Stimulated activated naive CD8-positive, alpha-beta T cell treated with anti-CD3 and anti-CD28 coated beads, Interleukin-15, Interleukin-2, amounts not matched to agents 100 ng/mL and 50 ng/mL, for 24 hours (primary cell): ENCODE measurements around the gene ARHGAP42.

Source experiments
- H3K27ac Mint-ChIP-seq: one replicate; pipeline ENCODE4 v1.8.0; 2021; ENCODE audit warnings: mild to moderate bottlenecking, mixed read lengths
- H3K27me3 Mint-ChIP-seq: one replicate; pipeline ENCODE4 v1.8.0; 2021; ENCODE audit warnings: mixed read lengths
- H3K36me3 Mint-ChIP-seq: one replicate; pipeline ENCODE4 v1.8.0; 2021; ENCODE audit warnings: low read depth, mixed read lengths
- H3K4me1 Mint-ChIP-seq: one replicate; pipeline ENCODE4 v1.8.0; 2021; ENCODE audit warnings: low read depth, mixed read lengths
- H3K4me3 Mint-ChIP-seq: one replicate; pipeline ENCODE4 v1.8.0; 2021; ENCODE audit warnings: mild to moderate bottlenecking, mixed read lengths
- H3K9me3 Mint-ChIP-seq: one replicate; pipeline ENCODE4 v1.8.0; 2021; ENCODE audit warnings: mixed read lengths

Gene ARHGAP42

DNA sequence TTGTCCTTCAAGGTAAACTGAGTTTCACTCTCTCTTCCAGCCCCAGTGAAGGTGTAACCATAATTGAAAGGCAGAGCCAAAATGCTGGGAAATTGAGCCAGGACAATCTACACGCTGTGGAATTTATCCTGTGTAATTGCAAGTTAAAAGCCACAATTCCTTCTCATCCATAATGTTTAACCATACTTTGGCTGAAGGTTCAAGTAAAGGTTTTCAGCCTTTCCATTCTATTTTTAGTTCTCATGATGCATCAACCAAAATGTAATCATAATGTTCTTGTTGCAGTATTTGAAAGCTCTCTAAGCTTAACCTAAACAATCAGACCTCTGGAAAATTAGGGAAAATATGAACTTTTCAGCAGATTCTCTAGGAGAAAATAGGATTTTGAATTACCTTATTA lies 14.0 kb upstream of the ARHGAP42 start:
- Mint-ChIP-seq H3K36me3 (no peaks in the 10 kb centered on the region), H3K4me1 (no peaks in the 10 kb centered on the region), H3K9me3 (peaks cover 6% of the 10 kb centered on the region), H3K27me3 (no peaks in the 10 kb centered on the region), H3K4me3 (no peak overlapping the region), H3K27ac (no peak overlapping the region)

DNA sequence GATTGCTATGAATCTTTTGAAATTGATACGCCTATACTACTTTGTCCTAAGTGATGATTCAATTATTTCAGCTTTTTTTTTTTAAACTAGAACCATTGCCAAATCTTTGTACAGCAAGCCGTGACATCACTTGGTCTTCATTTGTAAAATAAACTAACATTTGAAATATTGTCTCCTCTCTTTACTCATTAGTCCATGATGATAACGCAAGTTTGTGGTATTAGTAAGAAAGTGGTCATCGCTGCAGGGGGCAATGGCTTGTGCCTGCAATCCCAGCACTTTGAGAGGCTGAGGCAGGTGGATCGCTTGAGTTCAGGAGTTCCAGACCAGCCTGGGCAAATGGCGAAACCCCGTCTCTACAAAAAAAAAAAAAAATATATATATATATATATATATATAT lies 12.9 kb upstream of the ARHGAP42 start:
- Mint-ChIP-seq H3K4me3 (no peak overlapping the region), H3K27ac (no peak overlapping the region), H3K4me1 (no peaks in the 10 kb centered on the region), H3K36me3 (no peaks in the 10 kb centered on the region), H3K9me3 (peaks cover 6% of the 10 kb centered on the region), H3K27me3 (no peaks in the 10 kb centered on the region)

DNA sequence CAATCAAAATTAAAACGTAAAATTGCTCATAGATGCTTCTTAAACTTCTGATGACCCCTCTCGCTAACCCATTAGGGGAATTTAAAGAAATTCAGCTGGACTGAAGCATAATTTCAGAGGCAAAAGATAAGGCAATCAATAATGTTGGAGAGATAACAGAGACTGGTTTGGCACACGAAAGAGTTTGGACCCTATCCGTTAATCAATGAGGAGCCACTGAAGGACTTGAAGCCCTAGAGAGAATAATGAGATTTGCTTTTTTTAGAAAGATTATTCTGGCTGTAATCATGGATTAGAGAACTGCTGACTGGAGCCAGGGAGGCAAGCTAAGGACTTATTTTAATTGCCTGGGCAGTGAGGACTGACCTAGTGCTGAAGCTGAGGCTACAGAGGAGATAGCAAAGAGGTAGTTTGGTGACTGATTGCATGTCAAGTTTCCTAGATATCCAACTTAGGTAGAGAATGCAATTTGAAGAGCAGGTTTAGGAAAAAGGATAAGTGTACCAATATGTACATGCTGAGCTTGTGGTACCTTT lies 11.9 kb upstream of the ARHGAP42 start:
- H3K27ac Mint-ChIP-seq, result no peak overlapping the region

DNA sequence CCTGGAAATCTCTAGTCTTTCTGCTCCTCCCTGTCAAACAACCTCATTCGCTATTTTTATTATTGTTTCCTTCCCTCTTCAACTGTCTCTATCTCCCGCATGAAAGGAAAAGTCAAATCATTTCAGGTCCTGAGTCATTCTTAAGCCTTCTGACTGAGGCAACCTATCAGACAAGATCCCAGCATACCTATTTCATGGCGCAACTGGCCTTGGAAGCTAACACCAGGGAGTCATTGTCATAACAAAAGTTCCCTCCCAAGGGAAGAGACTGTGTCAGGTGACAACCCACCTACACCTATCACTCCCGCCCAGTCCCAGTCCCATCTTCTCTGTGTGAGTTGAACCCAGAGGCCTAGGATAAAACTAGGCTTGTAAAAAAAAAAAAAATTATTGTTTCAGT lies 10.2 kb upstream of the ARHGAP42 start:
- H3K9me3 Mint-ChIP-seq, result peaks cover 3% of the 10 kb centered on the region
- peaks cover 6% of the 10 kb centered on the region for H3K4me1 Mint-ChIP-seq
- H3K27ac Mint-ChIP-seq, result no peak overlapping the region
- H3K36me3 Mint-ChIP-seq, result no peaks in the 10 kb centered on the region
- no peaks in the 10 kb centered on the region for H3K27me3 Mint-ChIP-seq
- no peak overlapping the region for H3K4me3 Mint-ChIP-seq

More for the DNA sequence above, 11.9 kb upstream of the ARHGAP42 start:
- Mint-ChIP-seq H3K4me3 (no peak overlapping the region), H3K36me3 (no peaks in the 10 kb centered on the region), H3K27me3 (no peaks in the 10 kb centered on the region), H3K4me1 (no peaks in the 10 kb centered on the region), H3K9me3 (peaks cover 5% of the 10 kb centered on the region)

DNA sequence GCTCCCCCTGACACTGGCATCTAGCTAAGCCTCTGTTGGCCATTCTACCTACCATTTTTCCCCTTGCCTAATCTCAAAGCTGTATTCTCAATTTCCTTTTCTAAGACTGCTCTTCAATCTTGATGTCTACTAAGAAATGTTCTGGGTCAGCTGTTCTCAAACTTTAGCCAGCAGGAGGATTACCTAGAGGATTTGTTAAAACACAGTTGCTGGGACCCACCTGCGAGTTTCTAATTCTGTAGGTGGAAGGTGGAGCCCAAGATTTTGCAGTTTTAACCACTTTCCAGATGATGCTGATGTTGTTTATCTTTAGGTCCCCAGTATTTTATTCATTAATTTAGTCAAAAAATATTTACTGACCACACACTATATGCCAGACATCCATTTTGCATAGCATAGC lies 9.3 kb upstream of the ARHGAP42 start:
- H3K4me1 Mint-ChIP-seq, result peaks cover 13% of the 10 kb centered on the region
- H3K4me3 Mint-ChIP-seq, result no peak overlapping the region
- H3K36me3 Mint-ChIP-seq, result no peaks in the 10 kb centered on the region
- H3K9me3 Mint-ChIP-seq, result no peaks in the 10 kb centered on the region
- H3K27me3 Mint-ChIP-seq, result no peaks in the 10 kb centered on the region
- no peak overlapping the region for H3K27ac Mint-ChIP-seq

DNA sequence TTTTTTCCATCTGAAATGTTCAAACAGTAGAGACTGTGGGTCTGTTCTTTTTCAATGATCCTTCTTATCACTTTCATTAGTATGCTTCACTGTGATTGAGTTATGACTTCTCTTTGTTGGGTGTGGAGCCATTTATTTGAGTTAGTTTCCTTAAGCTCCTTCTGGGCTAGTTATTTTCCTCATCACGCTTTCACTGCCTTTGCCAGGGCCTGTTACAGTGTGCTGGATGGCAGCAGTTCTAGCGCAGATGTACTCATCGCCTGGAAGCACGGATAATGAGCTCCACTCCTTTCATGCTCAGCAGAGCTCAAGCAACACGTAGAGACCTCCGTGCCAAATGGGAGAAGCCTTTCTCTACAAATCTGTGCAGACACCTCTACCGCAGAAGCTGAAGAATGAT lies 7.0 kb upstream of the ARHGAP42 start:
- peaks cover 30% of the 10 kb centered on the region for H3K4me1 Mint-ChIP-seq
- H3K4me3 Mint-ChIP-seq, result no peak overlapping the region
- no peaks in the 10 kb centered on the region for H3K9me3 Mint-ChIP-seq
- H3K36me3 Mint-ChIP-seq, result no peaks in the 10 kb centered on the region
- H3K27me3 Mint-ChIP-seq, result peaks cover 3% of the 10 kb centered on the region
- no peak overlapping the region for H3K27ac Mint-ChIP-seq

DNA sequence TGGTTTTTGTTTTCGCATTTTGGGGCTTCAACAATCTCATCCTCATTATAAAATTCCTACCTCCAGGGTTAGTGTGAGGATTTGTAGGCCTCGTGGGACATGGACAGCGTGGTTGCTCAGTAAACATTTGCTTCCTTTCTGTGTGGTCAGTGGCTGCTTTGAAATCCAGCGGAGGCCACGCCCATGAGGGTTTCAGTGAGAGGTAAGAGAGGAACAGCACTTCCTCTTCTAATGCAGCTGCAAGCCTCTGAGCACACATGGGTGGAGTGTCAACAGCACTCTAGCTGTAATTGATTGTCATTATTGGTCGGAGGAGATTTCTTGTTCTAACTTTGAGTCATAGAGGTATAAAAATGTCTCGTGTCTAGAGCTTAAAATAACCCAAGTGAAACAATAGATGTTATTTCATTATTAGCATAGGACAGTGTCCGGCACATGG lies 6.0 kb upstream of the ARHGAP42 start:
- Mint-ChIP-seq H3K4me1 (peaks cover 36% of the 10 kb centered on the region), H3K9me3 (no peaks in the 10 kb centered on the region), H3K27me3 (peaks cover 10% of the 10 kb centered on the region), H3K27ac (no peak overlapping the region), H3K4me3 (no peak overlapping the region), H3K36me3 (no peaks in the 10 kb centered on the region)

DNA sequence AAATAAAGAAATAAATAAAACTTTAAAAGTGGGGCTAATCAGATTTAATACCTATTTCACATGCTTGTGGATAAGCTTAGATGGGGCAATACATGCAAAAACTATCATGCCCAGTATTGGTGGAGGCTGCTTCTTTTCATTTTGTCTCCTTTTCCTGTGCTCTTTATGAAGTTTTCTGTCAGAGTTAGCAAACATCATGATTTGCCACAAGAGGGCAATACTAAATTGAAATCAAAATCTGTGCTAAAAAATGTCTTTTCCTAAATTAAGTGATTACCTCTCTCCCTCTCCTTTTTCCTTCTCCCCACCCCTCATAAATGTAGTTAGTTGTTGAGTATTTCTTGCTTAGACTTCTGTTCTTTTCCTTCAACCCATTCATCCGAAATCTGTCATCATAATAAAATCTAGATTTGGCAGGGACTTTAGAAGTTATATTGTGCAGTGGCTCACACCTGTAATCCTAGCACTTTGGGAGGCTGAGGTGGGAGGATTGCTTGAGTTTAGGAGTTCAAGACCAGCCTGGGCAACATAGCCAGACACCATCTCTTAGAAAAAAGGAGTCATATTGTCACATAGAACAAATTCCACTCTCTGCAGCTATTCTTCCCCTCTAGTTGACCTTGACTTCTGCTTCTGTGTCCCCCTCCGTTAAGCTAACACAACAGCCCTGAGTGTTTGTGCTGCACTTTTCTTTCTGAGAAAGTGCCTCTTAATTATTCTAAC lies 4.7 kb upstream of the ARHGAP42 start:
- Mint-ChIP-seq H3K9me3 (no peaks in the 10 kb centered on the region), H3K4me3 (no peak overlapping the region), H3K36me3 (no peaks in the 10 kb centered on the region)

DNA sequence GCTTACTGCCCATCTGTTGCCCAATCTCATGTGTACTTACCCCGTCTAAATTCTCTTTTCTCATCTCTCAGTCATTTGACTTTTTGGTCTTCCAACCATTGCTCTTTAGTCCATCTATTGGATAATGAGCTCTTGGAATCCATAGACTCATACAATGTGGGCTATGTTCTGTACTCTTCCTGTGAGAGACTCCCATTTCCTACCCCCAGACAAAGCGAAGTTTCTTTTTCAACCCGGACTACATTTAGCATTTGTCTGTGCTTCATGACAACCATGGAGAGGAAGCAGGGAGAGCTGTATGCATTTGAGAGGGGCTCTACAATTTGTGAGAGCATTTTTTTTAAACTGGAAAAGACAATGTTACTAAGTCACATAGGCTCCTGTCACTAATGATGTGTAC lies 4.0 kb upstream of the ARHGAP42 start:
- H3K4me1 Mint-ChIP-seq, result peaks cover 47% of the 10 kb centered on the region

More for the DNA sequence above, 4.7 kb upstream of the ARHGAP42 start:
- H3K27me3 Mint-ChIP-seq, result peaks cover 18% of the 10 kb centered on the region
- peaks cover 42% of the 10 kb centered on the region for H3K4me1 Mint-ChIP-seq
- H3K27ac Mint-ChIP-seq, result no peak overlapping the region

DNA sequence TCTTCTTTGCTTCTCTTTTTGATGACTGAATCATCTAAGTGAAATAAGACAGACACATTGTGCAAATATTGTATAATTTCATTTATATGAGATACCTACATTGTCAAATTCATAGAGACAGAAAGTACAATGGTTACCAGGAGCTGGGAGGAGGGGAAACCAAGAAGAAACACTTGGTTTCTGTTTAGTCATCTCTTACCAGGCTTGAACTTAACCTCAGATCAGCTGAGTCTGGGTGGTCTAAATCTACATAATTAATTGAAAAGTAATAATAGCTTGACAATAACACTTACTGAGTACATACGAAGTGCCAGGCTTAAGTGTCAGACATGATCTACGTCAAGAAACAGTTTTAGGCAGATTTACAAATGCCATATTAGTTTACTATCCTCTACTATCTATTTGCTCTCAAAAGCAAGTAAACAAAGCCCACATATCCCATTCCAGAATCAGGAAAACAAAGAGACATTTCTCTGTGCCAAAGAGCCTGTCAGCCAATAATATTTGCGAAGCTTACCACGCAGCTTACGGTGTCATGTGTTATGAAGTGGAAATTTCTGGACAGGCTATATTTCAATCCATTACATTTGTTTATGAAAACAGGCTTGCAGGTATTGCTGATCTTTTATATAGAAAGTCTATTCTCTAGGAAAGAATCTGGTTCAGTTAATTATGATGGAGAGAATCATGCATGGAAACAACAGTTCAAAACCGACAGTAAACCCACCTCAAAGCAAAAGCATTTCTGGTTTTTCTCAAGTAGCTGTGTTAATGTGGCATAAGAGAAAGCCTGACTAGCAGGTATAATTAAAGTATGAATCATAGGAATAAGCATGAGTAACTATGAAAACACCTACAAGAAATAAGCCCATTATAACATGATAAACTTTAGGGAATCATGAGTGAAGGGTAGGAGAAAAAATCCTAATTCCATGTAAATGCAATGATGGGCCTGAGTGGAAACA lies 2.7 kb upstream of the ARHGAP42 start:
- no peak overlapping the region for H3K4me3 Mint-ChIP-seq

More for the DNA sequence above, 4.0 kb upstream of the ARHGAP42 start:
- H3K4me3 Mint-ChIP-seq, result no peak overlapping the region
- no peaks in the 10 kb centered on the region for H3K36me3 Mint-ChIP-seq
- H3K9me3 Mint-ChIP-seq, result no peaks in the 10 kb centered on the region
- peaks cover 23% of the 10 kb centered on the region for H3K27me3 Mint-ChIP-seq
- H3K27ac Mint-ChIP-seq, result no peak overlapping the region

DNA sequence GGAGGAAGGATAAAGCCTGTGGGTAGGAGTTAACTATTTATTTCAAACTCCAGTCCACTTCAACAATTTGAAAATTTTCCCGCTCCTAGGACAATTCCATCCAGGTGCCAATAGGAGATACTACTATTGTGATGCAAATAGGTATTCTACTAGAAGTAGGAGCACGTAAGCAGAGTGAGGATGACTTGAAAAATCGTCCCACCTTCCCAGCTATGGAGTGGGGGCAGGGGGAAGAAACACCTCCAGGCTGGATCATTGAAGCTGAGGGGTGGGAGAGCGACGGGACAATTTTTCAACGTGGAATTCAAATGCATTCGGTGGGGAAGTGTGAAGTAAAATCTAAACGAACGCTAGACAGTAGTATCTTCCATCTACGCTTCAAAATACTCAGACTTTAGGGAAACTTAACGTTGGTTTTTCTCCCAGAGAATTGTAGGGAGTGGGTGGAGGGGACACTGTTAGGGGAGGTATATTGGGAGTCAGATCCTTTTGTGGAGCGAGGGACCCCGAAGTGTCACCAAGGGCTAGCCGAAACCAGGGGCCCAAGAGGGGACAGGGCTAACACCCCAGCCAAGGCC lies 523 bp upstream of the ARHGAP42 start:
- Mint-ChIP-seq H3K9me3 (no peaks in the 10 kb centered on the region), H3K4me3 (peak overlapping the region; percentile 56), H3K27me3 (peaks cover 37% of the 10 kb centered on the region), H3K4me1 (peaks cover 45% of the 10 kb centered on the region), H3K36me3 (no peaks in the 10 kb centered on the region), H3K27ac (no peak overlapping the region)

More for the DNA sequence above, 2.7 kb upstream of the ARHGAP42 start:
- Mint-ChIP-seq H3K4me1 (peaks cover 50% of the 10 kb centered on the region), H3K36me3 (no peaks in the 10 kb centered on the region), H3K9me3 (no peaks in the 10 kb centered on the region), H3K27me3 (peaks cover 34% of the 10 kb centered on the region), H3K27ac (peak overlapping the region; percentile 49)

DNA sequence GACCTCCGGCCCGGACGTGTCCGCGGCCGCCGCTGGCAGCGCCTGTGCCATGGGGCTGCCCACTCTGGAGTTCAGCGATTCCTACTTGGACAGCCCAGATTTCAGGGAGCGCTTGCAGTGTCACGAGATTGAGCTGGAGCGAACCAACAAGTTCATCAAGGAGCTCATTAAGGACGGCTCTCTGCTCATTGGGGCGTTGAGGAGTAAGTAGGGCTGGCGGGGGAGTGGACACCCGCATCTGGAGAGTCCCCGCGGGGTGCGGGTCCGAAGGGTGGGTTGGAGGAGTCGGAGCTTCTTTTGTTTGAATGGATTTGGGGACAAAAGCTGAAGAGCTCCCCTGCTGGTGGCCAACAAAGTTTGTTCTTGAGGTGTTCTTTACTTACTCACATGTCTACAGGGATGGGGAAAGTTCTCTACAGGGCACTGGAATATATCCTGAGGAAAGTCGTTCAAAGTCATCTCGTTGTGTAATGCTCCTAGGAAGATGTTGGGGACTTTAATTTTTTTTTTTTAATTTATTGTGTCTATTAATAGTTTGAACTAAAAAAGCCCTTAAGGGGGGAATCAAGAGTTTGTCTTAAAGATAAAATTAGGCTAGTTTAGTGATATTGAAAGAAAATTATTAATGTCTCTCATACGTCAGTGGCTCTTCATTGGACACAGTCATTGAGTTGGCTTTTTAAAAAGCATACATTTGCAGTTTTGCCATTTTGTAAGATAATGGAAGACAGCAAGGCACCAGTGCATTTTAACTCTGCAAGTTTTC lies 725 bp downstream of the ARHGAP42 start:
- H3K9me3 Mint-ChIP-seq, result no peaks in the 10 kb centered on the region
- peak overlapping the region; percentile 79 for H3K4me3 Mint-ChIP-seq
- H3K4me1 Mint-ChIP-seq, result peaks cover 38% of the 10 kb centered on the region
- H3K27me3 Mint-ChIP-seq, result peaks cover 37% of the 10 kb centered on the region
- no peaks in the 10 kb centered on the region for H3K36me3 Mint-ChIP-seq
- H3K27ac Mint-ChIP-seq, result no peak overlapping the region

DNA sequence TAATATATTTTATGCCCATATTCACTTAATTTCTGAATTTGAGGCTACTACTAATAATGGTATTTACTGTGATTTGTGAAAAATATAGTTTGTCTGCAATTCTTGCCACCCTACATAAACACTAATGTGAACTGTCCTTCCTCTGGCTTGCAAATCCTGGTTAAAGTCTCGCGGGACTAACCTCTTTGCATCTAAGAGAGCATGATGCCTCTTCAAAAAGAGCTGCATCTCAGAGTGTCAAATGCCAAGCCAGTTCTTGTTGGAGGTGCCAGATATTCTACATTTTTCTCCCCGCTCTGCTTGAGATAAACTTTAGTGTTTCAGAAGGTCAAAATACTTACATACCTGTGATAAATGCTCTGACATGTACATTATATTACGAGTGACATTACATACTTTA lies 2.1 kb downstream of the ARHGAP42 start:
- Mint-ChIP-seq H3K9me3 (no peaks in the 10 kb centered on the region), H3K27me3 (peaks cover 37% of the 10 kb centered on the region), H3K36me3 (no peaks in the 10 kb centered on the region), H3K4me3 (no peak overlapping the region), H3K4me1 (peaks cover 30% of the 10 kb centered on the region), H3K27ac (no peak overlapping the region)
